Measurements from ENCODE around the gene CAPN2.
A peak's percentile ranks its signal among the peaks of the same experiment; 100 is the strongest.

DNA sequence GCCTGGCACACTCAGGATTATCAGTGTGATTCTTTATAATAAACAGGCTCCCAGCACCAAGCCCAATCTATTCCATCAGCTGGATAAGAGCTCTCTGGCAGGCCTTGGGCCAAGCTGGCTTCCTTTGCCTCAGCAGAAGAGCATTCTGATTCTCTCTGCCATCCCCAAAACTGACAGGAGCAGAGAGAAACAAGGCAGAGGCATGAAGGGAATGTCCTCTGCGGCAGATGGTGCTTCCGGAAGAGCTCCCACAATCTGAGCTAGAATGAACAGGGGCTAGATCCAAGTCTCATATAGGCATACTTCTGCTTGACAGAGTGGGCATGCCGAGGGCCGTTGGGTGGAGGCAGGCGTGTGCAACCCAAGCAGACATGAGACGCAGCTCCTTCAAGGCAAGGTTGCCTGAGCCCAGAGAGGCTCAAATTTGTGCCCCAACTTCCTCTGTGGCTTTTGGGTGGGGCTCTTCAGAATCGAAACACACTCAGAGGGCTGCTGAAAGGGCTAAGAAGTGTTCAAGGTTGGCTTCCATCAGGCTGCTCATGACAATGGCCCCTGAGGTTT, 4.0 kb downstream of the CAPN2 start:
- TF ChIP-seq, protein P1, sequence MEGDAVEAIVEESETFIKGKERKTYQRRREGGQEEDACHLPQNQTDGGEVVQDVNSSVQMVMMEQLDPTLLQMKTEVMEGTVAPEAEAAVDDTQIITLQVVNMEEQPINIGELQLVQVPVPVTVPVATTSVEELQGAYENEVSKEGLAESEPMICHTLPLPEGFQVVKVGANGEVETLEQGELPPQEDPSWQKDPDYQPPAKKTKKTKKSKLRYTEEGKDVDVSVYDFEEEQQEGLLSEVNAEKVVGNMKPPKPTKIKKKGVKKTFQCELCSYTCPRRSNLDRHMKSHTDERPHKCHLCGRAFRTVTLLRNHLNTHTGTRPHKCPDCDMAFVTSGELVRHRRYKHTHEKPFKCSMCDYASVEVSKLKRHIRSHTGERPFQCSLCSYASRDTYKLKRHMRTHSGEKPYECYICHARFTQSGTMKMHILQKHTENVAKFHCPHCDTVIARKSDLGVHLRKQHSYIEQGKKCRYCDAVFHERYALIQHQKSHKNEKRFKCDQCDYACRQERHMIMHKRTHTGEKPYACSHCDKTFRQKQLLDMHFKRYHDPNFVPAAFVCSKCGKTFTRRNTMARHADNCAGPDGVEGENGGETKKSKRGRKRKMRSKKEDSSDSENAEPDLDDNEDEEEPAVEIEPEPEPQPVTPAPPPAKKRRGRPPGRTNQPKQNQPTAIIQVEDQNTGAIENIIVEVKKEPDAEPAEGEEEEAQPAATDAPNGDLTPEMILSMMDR (IDR thresholded peaks at IDR 0.05 in 8 of 11, conservative IDR thresholded peaks at IDR 0.05 in 3 of 11), result no peak
- peak in 2 of 3 donors; percentile 50 to 65 for TF ChIP-seq POLR2AphosphoS5 (IDR thresholded peaks at IDR 0.05)

All from spleen (tissue), 7 donors.